AG10803 (cell line): ENCODE data around the gene PCCB.
"Not testable (repeated sequence)": the region's sequence is repeated elsewhere in the genome, so short reads cannot be mapped to it uniquely, and the experiment has no call there.

ENCODE experiments used
- DNase-seq: peaks from one replicate; pipeline ENCODE4 v3.0.0; 2010; ENCODE audit warnings: low read depth
- H3K4me3 ChIP-seq: 2 replicates; pipeline ENCODE4 v1.5.1; 2011; ENCODE audit warnings: mild to moderate bottlenecking, low read length, control low read depth
- TF ChIP-seq, protein P1 (sequence below): conservative IDR thresholded peaks from 2 replicates; pipeline ENCODE4 v1.5.1; 2011; ENCODE audit warnings: mild to moderate bottlenecking, low read length, control low read depth, inconsistent platforms

PCCB gene

DNA sequence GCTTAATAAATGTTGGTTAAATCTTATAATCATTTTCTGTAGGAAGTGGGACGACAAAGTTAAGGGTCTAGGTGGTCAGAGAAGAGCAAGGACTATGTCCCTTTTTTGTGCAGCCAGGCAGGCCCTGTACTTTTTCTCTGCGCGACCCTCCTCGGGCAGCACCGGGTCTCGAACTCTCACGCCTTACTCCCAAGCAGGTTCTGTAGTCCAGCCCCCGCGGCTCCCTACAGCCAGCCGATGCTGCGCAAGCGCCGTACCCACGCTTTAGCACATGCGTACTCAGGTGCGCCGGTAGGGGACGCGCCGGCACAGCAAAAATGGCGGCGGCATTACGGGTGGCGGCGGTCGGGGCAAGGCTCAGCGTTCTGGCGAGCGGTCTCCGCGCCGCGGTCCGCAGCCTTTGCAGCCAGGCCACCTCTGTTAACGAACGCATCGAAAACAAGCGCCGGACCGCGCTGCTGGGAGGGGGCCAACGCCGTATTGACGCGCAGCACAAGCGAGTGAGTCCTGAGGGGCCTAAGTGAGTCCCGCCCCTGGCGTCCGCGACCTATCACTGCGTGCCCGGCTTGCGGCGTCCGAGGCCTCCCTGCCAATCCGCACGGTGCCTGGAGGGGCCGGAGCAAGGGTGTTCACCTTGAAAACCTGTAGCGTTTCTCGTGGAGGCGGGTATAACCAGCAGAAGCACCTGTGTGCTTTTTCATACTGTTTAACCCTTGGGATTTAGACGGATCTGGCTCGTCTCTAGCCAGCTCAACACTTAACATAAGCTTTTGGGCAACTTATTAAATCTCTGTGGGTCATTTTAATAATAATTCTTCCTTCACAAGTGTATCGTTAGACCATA lies at the start of gene PCCB:
Gene PCCB (plus strand): TSS at position 282 of the 844 bp plus-strand sequence. CDS start 36 bp downstream, at position 318.
- H3K4me3 ChIP-seq = peak within 1 kb of the TSS; percentile 77
- TF ChIP-seq, protein P1, sequence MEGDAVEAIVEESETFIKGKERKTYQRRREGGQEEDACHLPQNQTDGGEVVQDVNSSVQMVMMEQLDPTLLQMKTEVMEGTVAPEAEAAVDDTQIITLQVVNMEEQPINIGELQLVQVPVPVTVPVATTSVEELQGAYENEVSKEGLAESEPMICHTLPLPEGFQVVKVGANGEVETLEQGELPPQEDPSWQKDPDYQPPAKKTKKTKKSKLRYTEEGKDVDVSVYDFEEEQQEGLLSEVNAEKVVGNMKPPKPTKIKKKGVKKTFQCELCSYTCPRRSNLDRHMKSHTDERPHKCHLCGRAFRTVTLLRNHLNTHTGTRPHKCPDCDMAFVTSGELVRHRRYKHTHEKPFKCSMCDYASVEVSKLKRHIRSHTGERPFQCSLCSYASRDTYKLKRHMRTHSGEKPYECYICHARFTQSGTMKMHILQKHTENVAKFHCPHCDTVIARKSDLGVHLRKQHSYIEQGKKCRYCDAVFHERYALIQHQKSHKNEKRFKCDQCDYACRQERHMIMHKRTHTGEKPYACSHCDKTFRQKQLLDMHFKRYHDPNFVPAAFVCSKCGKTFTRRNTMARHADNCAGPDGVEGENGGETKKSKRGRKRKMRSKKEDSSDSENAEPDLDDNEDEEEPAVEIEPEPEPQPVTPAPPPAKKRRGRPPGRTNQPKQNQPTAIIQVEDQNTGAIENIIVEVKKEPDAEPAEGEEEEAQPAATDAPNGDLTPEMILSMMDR = peak; percentile 56

DNA sequence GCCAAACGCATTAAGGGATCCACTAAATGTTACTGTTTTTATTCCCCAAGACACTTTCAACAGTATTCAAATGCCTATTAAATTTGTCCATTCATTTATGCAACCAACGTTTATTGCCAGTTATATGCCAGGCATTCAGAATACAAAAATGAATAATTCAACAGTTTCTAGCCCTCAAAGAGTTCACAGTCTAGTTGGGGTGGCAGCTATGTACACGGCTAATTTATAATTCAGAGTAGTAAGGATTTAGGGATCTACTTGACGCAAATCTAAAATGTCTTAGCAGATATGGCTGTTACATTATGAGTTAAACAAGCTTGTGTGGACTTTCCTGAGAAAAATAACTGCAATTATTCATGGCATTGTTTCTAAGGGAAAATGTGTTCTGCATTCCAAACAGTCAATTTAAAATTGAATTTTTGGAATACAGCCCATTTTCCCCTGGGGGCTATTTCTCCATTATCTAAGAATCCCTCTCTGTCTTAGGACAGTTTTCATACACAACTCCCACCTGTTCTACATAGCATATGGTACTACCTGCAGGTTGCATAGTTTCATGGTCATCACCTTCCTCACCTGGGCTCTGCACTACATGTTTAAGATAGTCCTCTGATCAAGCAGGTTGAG lies 42.5 kb upstream of the PCCB start:
- H3K4me3 ChIP-seq = no peak overlapping the region
- TF ChIP-seq, protein P1 = no peak
- no peak for DNase-seq

More for the DNA sequence above, at the start of gene PCCB:
- DNase-seq = peak; percentile 91

GRCh38 chr3:136209921-136210320 lies 40.2 kb upstream of the PCCB start:
- TF ChIP-seq, protein P1 = no peak
- no peak overlapping the region for H3K4me3 ChIP-seq
- peak; percentile 69 for DNase-seq

GRCh38 chr3:136211547-136211946 lies 38.6 kb upstream of the PCCB start:
- TF ChIP-seq, protein P1 = no peak
- no peak for DNase-seq
- no peak overlapping the region for H3K4me3 ChIP-seq

GRCh38 chr3:136222746-136223145 lies 27.4 kb upstream of the PCCB start:
- DNase-seq = peak; percentile 57
- not testable (repeated sequence) for H3K4me3 ChIP-seq

DNA sequence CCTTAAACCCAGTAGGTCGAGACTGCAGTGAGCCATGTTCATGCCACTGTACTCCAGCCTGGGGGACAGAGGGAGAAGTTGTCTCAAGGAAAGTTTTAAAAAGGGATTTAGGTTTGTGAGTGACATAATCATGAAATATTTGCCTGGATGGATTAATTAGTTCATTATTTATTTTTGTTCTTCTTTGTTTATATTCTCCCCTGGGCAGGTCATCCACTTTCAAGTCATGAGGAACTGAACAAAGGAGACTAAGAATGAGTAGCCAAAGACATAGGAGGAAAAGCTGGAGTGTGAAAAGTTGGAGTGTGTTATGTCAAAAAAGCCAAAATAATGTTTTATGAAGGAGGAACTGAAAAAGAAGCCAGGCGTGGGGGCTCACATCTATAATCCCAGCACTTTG lies 17.7 kb upstream of the PCCB start:
- H3K4me3 ChIP-seq = no peak overlapping the region
- TF ChIP-seq, protein P1 = no peak

DNA sequence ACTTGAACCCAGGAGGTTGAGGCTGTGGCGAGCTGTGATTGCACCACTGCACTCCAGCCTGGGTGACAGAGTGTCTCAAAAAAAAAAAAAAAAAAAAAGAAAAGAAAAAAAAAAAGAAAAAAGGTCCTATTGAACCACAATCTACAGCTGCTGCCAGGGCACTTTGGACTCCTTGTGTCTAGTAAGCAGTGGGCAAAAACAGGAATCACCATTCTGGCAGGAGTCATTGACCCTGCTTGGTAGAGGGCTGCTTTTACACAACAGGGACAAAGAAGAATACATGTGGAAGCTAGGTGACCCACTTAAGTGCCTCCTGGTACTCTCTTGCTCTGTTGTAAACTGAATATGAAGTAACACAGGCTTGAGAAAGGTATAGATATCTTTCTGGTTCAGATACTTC lies 14.6 kb upstream of the PCCB start:
- H3K4me3 ChIP-seq = no peak overlapping the region
- DNase-seq = no peak
- TF ChIP-seq, protein P1 = no peak

More for the DNA sequence above, 17.7 kb upstream of the PCCB start:
- DNase-seq = no peak
